ENCODE data around the gene HMX1.

- TF ChIP-seq CTCF (IDR thresholded peaks at IDR 0.05) (no peak), POLR2A (IDR thresholded peaks at IDR 0.05) (no peak)
Observed at GRCh38 chr4:8870647-8871416, 807 bp downstream of the HMX1 start.
